WTC11 (cell line): ENCODE results near the gene MEX3B. TPM values are rescaled to one million over a fixed set of nuclear protein-coding genes. Genes with fewer than 3 reads are reported as not detected.

Experiments
- ATAC-seq: fragments of 200-7000 bp; cut with Tn5 transposase; 2 replicates; pipeline ENCODE4 v1.10.0; 2021; ENCODE audit warnings: mild to moderate bottlenecking, moderate library complexity
- CTCF ChIA-PET: fragments of 300-600 bp; sonication (Branson Sonifier 250); formaldehyde crosslinking; loops from one replicate; lab custom pipeline; 2021; ENCODE audit warnings: antibody characterized with exemption; lab: Charles Lee
- POLR2A ChIA-PET: fragments of 350-600 bp; sonication (Branson Sonifier 250); formaldehyde crosslinking; loops from one replicate; lab custom pipeline; 2021; ENCODE audit warnings: antibody characterized with exemption; lab: Charles Lee
- DNase-seq: peaks from one replicate; pipeline ENCODE4 v3.0.0; 2021; ENCODE audit warnings: low spot score
- H3K27ac Mint-ChIP-seq: 2 replicates; pipeline ENCODE4 v1.8.0; 2021; ENCODE audit warnings: mixed read lengths
- H3K27me3 Mint-ChIP-seq: 2 replicates; pipeline ENCODE4 v1.8.0; 2021; ENCODE audit warnings: low read depth, mild to moderate bottlenecking, moderate library complexity, mixed read lengths
- H3K36me3 Mint-ChIP-seq: 2 replicates; pipeline ENCODE4 v1.8.0; 2021; ENCODE audit warnings: mixed read lengths
- H3K4me1 Mint-ChIP-seq: 2 replicates; pipeline ENCODE4 v1.8.0; 2022; ENCODE audit warnings: mixed read lengths
- H3K4me3 Mint-ChIP-seq: 2 replicates; pipeline ENCODE4 v1.8.0; 2021; ENCODE audit warnings: mild to moderate bottlenecking, moderate library complexity, mixed read lengths
- H3K9me3 Mint-ChIP-seq: 2 replicates; pipeline ENCODE4 v1.8.0; 2021; ENCODE audit warnings: mixed read lengths
- ESRRA ChIP-seq: sonication (generic); formaldehyde crosslinking; IDR thresholded peaks from 2 replicates; pipeline ENCODE4 v1.8.1; 2022; ENCODE audit warnings: mild to moderate bottlenecking, missing genetic modification reagents, borderline replicate concordance
- FOXP1 ChIP-seq: sonication (generic); formaldehyde crosslinking; IDR thresholded peaks from 2 replicates; pipeline ENCODE4 v1.8.0; 2022; ENCODE audit warnings: missing genetic modification reagents, mild to moderate bottlenecking, moderate library complexity, borderline replicate concordance
- GABPB1 ChIP-seq: sonication (generic); formaldehyde crosslinking; IDR thresholded peaks from 2 replicates; pipeline ENCODE4 v1.8.1; 2023; ENCODE audit warnings: mild to moderate bottlenecking, missing genetic modification reagents
- GRHL2 ChIP-seq: fragments of 250-450 bp; sonication (Bioruptor Pico); IDR thresholded peaks from 2 replicates; pipeline ENCODE4 v1.8.0; 2022; ENCODE audit warnings: mild to moderate bottlenecking, moderate library complexity; ENCODE audit not compliant: insufficient replicate concordance, severe bottlenecking
- GTF2I ChIP-seq: fragments of 250-450 bp; sonication (Bioruptor Pico); conservative IDR thresholded peaks from 2 replicates; pipeline ENCODE4 v1.4.0; 2021; ENCODE audit warnings: mild to moderate bottlenecking
- IRF2 ChIP-seq: sonication (generic); formaldehyde crosslinking; IDR thresholded peaks from 2 replicates; pipeline ENCODE4 v1.8.0; 2022; ENCODE audit warnings: low read depth, missing genetic modification reagents, borderline replicate concordance
- JAZF1 ChIP-seq: fragments of 250-450 bp; sonication (Bioruptor Pico); IDR thresholded peaks from 2 replicates; pipeline ENCODE4 v1.9.0; 2021; ENCODE audit warnings: moderate library complexity, mild to moderate bottlenecking, inconsistent platforms
- KAT7 ChIP-seq: sonication (generic); formaldehyde crosslinking; IDR thresholded peaks from 2 replicates; pipeline ENCODE4 v1.8.1; 2023; ENCODE audit warnings: missing genetic modification reagents, mild to moderate bottlenecking, borderline replicate concordance
- MYBL2 ChIP-seq: sonication (generic); formaldehyde crosslinking; IDR thresholded peaks from 2 replicates; pipeline ENCODE4 v1.8.1; 2023; ENCODE audit warnings: mild to moderate bottlenecking, moderate library complexity, missing genetic modification reagents
- NFYB ChIP-seq: sonication (generic); formaldehyde crosslinking; conservative IDR thresholded peaks from 2 replicates; pipeline ENCODE4 v1.8.0; 2022; ENCODE audit warnings: low read depth, missing genetic modification reagents
- SMAD4 ChIP-seq: sonication (generic); formaldehyde crosslinking; IDR thresholded peaks from 2 replicates; pipeline ENCODE4 v1.8.0; 2022; ENCODE audit warnings: mild to moderate bottlenecking, missing genetic modification reagents
- TEAD1 ChIP-seq: sonication (generic); formaldehyde crosslinking; IDR thresholded peaks from 2 replicates; pipeline ENCODE4 v1.8.0; 2022; ENCODE audit warnings: mild to moderate bottlenecking, missing genetic modification reagents
- TP53 ChIP-seq: sonication (generic); formaldehyde crosslinking; IDR thresholded peaks from 2 replicates; pipeline ENCODE4 v1.8.1; 2023; ENCODE audit warnings: mild to moderate bottlenecking, missing genetic modification reagents
- ZBTB21 ChIP-seq: sonication (generic); formaldehyde crosslinking; IDR thresholded peaks from 2 replicates; pipeline ENCODE4 v1.8.1; 2023; ENCODE audit warnings: mild to moderate bottlenecking, missing genetic modification reagents, borderline replicate concordance
- ZNF219 ChIP-seq: sonication (generic); formaldehyde crosslinking; IDR thresholded peaks from 2 replicates; pipeline ENCODE4 v1.8.0; 2023; ENCODE audit warnings: missing genetic modification reagents, mild to moderate bottlenecking, borderline replicate concordance
- ZNF263 ChIP-seq: sonication (generic); formaldehyde crosslinking; IDR thresholded peaks from 2 replicates; pipeline ENCODE4 v1.8.1; 2022; ENCODE audit warnings: low read depth, mild to moderate bottlenecking, moderate library complexity, missing genetic modification reagents
- ZNF317 ChIP-seq: sonication (generic); formaldehyde crosslinking; IDR thresholded peaks from 2 replicates; pipeline ENCODE4 v1.8.1; 2023; ENCODE audit warnings: low read depth, mild to moderate bottlenecking, moderate library complexity, missing genetic modification reagents, borderline replicate concordance
- total RNA-seq: library from RNA; stranded (reverse); gene quantifications from 3 replicates; pipeline ENCODE4 v1.2.3, GENCODE V29; 2021
- TF ChIP-seq, protein P1 (sequence below): sonication (generic); formaldehyde crosslinking; IDR thresholded peaks from 2 replicates; pipeline ENCODE4 v1.8.1; 2022; ENCODE audit warnings: mild to moderate bottlenecking, moderate library complexity, missing genetic modification reagents
- TF ChIP-seq, protein P2 (sequence below): sonication (generic); formaldehyde crosslinking; IDR thresholded peaks from 2 replicates; pipeline ENCODE4 v1.8.0; 2023; ENCODE audit warnings: missing genetic modification reagents, mild to moderate bottlenecking, borderline replicate concordance
- TF ChIP-seq, protein P3 (sequence below): sonication (generic); formaldehyde crosslinking; IDR thresholded peaks from 2 replicates; pipeline ENCODE4 v1.8.0; 2022; ENCODE audit warnings: mild to moderate bottlenecking, missing genetic modification reagents
- TF ChIP-seq, protein P4 (sequence below): fragments of 250-450 bp; sonication (Bioruptor Pico); IDR thresholded peaks from 2 replicates; pipeline ENCODE4 v1.9.0; 2021; ENCODE audit warnings: mild to moderate bottlenecking
- TF ChIP-seq, protein P5 (sequence below): sonication (generic); formaldehyde crosslinking; IDR thresholded peaks from 2 replicates; pipeline ENCODE4 v1.8.0; 2022; ENCODE audit warnings: mild to moderate bottlenecking, missing genetic modification reagents
- TF ChIP-seq, protein P6 (sequence below): sonication (generic); formaldehyde crosslinking; conservative IDR thresholded peaks from 2 replicates; pipeline ENCODE4 v1.8.1; 2022; ENCODE audit warnings: mild to moderate bottlenecking, missing genetic modification reagents
- TF ChIP-seq, protein P7 (sequence below): sonication (generic); formaldehyde crosslinking; IDR thresholded peaks from 2 replicates; pipeline ENCODE4 v1.8.1; 2023; ENCODE audit warnings: mild to moderate bottlenecking, missing genetic modification reagents, moderate library complexity

Gene MEX3B
- total RNA-seq, 1 experiment from 2014 or later = 8.8 TPM

DNA sequence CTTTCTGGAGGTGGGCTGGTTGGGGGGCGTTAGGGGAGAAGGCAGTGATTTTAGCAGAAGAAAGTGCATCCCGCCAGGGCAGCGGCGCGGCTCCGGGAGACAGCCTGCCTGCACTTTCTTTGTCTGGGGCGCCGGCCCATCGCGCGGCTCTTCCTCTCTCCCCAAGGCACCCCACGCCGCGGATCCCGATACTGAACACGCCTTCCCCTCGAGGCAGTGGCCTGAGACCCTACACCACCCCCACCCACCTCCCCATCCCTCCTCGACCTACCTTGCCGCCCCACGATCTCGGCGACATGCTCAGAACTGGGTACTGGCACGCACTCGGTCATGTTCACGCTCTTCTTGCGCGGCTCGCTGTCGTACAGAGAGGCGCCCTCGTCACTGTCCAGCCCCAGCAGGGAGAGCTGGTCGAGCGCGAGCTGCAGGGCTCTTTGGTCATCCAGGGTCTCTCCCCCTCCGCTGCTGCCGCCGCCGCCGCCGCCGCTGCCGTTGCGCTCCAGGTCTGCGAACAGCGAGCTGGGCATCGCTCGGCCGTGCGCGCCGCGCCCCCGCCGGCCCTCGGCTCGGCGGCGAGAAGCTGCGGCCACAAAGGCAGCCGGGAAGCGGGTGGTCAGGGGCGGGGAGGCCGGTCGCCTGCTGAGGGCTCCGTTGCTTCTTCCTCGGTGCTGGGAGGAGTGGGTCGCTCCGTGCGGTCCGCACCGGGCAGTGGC, 483 bp downstream of the MEX3B start (continued):
- TF ChIP-seq, protein P1, sequence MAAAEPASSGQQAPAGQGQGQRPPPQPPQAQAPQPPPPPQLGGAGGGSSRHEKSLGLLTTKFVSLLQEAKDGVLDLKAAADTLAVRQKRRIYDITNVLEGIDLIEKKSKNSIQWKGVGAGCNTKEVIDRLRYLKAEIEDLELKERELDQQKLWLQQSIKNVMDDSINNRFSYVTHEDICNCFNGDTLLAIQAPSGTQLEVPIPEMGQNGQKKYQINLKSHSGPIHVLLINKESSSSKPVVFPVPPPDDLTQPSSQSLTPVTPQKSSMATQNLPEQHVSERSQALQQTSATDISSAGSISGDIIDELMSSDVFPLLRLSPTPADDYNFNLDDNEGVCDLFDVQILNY = peak; percentile 0; the same call in 1 of the 2 replicates
- TF ChIP-seq KAT7 (CRISPR knock-in tag) = peak; percentile 76; the same call in 1 of the 2 replicates
- 0 out of 2 replicates have a peak, but pooled peaks have one; percentile 70 for TF ChIP-seq ESRRA (CRISPR knock-in tag)

DNA sequence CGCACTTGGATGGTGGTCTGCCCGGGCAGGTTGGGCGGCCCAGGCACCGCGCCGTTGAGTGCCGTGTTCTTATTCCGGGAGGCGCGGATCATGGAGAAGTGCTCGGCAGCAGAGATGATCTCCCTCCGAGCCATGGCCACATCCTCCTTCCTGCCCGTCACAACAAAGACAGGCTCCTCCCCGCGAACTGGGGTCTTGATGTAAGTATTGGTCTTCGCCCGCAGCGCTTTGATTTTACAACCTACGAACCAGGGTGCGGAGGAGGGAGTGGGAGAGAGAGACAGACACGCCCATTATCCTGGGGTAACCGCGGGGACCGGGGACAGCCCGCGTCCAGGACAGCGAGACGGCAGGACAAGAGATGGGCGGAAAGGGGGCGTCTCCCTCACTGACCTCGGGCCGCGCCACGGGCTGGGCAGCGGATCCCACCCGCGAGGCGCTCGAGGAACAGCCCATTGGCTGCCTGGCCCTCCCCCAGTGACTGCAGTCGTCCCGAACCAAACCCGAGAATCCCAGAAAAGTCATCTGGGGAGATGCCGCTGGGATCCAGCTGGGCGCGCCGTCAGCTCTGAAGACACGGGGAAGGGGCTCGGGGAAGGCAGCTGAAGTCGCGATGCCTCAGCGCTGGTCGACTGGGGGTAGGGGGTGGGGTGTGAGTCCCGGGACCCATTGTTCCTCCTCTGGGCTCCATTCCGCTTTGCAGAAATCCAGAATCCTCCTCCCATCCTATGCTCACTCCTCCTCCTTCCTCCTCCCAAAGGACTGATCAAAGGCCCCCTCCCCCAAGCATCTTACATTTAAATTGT, 1.2 kb downstream of the MEX3B start:
- Mint-ChIP-seq H3K9me3 (no peaks in the 10 kb centered on the region), H3K27me3 (peaks cover 42% of the 10 kb centered on the region), H3K4me3 (peak overlapping the region; percentile 93), H3K4me1 (peaks cover 35% of the 10 kb centered on the region), H3K36me3 (no peaks in the 10 kb centered on the region), H3K27ac (peak overlapping the region; percentile 19; the same call in 1 of the 2 replicates)
- ATAC-seq = peak; percentile 2
- DNase-seq = peak; percentile 71
- ChIA-PET CTCF (interaction anchor here (1.1 to 2.2 kb wide), 6 partner anchors 13 to 153 kb away, joined by 3 to 10 read pairs (median 5); no protein-coding TSS in a partner anchor), POLR2A (no interaction called here)
- TF ChIP-seq ZNF263 (CRISPR knock-in tag) (peak; percentile 77), TP53 (CRISPR knock-in tag) (no peak), IRF2 (CRISPR knock-in tag) (no peak), GABPB1 (no peak), MYBL2 (CRISPR knock-in tag) (no peak), JAZF1 (CRISPR knock-in tag) (no peak), TEAD1 (no peak), GRHL2 (CRISPR knock-in tag) (no peak), GTF2I (CRISPR knock-in tag) (no peak), NFYB (CRISPR knock-in tag) (no peak), SMAD4 (CRISPR knock-in tag) (peak; percentile 5; the same call in 1 of the 2 replicates), ZBTB21 (CRISPR knock-in tag) (no peak), FOXP1 (CRISPR knock-in tag) (no peak), KAT7 (CRISPR knock-in tag) (no peak), ZNF317 (no peak), ZNF219 (CRISPR knock-in tag) (no peak)
- TF ChIP-seq, protein P2, sequence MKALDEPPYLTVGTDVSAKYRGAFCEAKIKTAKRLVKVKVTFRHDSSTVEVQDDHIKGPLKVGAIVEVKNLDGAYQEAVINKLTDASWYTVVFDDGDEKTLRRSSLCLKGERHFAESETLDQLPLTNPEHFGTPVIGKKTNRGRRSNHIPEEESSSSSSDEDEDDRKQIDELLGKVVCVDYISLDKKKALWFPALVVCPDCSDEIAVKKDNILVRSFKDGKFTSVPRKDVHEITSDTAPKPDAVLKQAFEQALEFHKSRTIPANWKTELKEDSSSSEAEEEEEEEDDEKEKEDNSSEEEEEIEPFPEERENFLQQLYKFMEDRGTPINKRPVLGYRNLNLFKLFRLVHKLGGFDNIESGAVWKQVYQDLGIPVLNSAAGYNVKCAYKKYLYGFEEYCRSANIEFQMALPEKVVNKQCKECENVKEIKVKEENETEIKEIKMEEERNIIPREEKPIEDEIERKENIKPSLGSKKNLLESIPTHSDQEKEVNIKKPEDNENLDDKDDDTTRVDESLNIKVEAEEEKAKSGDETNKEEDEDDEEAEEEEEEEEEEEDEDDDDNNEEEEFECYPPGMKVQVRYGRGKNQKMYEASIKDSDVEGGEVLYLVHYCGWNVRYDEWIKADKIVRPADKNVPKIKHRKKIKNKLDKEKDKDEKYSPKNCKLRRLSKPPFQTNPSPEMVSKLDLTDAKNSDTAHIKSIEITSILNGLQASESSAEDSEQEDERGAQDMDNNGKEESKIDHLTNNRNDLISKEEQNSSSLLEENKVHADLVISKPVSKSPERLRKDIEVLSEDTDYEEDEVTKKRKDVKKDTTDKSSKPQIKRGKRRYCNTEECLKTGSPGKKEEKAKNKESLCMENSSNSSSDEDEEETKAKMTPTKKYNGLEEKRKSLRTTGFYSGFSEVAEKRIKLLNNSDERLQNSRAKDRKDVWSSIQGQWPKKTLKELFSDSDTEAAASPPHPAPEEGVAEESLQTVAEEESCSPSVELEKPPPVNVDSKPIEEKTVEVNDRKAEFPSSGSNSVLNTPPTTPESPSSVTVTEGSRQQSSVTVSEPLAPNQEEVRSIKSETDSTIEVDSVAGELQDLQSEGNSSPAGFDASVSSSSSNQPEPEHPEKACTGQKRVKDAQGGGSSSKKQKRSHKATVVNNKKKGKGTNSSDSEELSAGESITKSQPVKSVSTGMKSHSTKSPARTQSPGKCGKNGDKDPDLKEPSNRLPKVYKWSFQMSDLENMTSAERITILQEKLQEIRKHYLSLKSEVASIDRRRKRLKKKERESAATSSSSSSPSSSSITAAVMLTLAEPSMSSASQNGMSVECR (CRISPR knock-in tag) = peak; percentile 82; the same call in 1 of the 2 replicates
- TF ChIP-seq, protein P3, sequence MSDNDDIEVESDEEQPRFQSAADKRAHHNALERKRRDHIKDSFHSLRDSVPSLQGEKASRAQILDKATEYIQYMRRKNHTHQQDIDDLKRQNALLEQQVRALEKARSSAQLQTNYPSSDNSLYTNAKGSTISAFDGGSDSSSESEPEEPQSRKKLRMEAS (CRISPR knock-in tag) = peak; percentile 71
- TF ChIP-seq, protein P4, sequence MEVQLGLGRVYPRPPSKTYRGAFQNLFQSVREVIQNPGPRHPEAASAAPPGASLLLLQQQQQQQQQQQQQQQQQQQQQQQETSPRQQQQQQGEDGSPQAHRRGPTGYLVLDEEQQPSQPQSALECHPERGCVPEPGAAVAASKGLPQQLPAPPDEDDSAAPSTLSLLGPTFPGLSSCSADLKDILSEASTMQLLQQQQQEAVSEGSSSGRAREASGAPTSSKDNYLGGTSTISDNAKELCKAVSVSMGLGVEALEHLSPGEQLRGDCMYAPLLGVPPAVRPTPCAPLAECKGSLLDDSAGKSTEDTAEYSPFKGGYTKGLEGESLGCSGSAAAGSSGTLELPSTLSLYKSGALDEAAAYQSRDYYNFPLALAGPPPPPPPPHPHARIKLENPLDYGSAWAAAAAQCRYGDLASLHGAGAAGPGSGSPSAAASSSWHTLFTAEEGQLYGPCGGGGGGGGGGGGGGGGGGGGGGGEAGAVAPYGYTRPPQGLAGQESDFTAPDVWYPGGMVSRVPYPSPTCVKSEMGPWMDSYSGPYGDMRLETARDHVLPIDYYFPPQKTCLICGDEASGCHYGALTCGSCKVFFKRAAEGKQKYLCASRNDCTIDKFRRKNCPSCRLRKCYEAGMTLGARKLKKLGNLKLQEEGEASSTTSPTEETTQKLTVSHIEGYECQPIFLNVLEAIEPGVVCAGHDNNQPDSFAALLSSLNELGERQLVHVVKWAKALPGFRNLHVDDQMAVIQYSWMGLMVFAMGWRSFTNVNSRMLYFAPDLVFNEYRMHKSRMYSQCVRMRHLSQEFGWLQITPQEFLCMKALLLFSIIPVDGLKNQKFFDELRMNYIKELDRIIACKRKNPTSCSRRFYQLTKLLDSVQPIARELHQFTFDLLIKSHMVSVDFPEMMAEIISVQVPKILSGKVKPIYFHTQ (CRISPR knock-in tag) = no peak
- TF ChIP-seq, protein P5, sequence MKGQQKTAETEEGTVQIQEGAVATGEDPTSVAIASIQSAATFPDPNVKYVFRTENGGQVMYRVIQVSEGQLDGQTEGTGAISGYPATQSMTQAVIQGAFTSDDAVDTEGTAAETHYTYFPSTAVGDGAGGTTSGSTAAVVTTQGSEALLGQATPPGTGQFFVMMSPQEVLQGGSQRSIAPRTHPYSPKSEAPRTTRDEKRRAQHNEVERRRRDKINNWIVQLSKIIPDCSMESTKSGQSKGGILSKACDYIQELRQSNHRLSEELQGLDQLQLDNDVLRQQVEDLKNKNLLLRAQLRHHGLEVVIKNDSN (CRISPR knock-in tag) = no peak
- TF ChIP-seq, protein P6, sequence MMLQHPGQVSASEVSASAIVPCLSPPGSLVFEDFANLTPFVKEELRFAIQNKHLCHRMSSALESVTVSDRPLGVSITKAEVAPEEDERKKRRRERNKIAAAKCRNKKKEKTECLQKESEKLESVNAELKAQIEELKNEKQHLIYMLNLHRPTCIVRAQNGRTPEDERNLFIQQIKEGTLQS = no peak
- TF ChIP-seq, protein P7, sequence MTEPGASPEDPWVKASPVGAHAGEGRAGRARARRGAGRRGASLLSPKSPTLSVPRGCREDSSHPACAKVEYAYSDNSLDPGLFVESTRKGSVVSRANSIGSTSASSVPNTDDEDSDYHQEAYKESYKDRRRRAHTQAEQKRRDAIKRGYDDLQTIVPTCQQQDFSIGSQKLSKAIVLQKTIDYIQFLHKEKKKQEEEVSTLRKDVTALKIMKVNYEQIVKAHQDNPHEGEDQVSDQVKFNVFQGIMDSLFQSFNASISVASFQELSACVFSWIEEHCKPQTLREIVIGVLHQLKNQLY (CRISPR knock-in tag) = no peak
